Right lobe of liver (tissue), 4 donors: ENCODE results near the gene BEST4.

Experiments used
- POLR2A ChIP-seq: fragments of 450-650 bp; IDR thresholded peaks from one replicate; pipeline ENCODE4 v1.6.1; 2017; ENCODE audit warnings: antibody characterized with exemption, mild to moderate bottlenecking
- TF ChIP-seq, protein P1 (sequence below), 4 donors: fragments of 200-600 bp in 3 of 4; fragments of 450-650 bp in 1 of 4; IDR thresholded peaks; one replicate each; pipeline versions ENCODE4 v1.5.1 to v1.8.0; 2016 to 2022; ENCODE audit warnings: antibody characterized with exemption in 4 of 4, mild to moderate bottlenecking in 2 of 4
- donor health status: DM: no; HTN: no; CAD: no.
- donor health status: DM: no; HTN: no; CAD: no.
- donor health status: DM: no; HTN: yes; CAD: no.

DNA sequence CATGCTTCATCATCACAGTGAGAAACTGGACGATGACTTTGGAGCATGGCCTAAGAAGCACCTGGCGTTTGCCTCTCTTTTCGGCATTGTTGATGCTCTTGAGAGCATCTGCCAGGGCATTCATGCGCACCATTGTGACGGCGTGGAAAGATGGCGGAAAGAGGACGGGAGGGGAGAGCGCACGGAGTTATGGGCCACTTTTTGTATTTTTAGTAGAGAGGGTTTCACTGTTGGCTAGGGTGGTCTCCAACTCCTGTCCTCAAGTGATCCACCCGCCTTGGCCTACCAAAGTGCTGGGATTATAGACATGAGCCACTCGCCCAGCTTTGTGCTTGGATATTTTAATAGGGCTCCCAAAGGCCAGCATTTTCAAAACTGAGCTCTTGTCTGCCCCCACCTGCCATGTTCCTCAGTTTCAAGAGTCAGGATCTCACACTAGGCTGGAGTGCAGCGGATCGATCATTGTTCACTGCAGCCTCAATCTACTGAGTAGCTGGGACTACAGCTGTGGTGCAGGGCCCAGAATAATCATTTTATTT is 7.3 kb downstream of the BEST4 start:
- no peak for TF ChIP-seq POLR2A
- TF ChIP-seq, protein P1, sequence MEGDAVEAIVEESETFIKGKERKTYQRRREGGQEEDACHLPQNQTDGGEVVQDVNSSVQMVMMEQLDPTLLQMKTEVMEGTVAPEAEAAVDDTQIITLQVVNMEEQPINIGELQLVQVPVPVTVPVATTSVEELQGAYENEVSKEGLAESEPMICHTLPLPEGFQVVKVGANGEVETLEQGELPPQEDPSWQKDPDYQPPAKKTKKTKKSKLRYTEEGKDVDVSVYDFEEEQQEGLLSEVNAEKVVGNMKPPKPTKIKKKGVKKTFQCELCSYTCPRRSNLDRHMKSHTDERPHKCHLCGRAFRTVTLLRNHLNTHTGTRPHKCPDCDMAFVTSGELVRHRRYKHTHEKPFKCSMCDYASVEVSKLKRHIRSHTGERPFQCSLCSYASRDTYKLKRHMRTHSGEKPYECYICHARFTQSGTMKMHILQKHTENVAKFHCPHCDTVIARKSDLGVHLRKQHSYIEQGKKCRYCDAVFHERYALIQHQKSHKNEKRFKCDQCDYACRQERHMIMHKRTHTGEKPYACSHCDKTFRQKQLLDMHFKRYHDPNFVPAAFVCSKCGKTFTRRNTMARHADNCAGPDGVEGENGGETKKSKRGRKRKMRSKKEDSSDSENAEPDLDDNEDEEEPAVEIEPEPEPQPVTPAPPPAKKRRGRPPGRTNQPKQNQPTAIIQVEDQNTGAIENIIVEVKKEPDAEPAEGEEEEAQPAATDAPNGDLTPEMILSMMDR (IDR thresholded peaks at IDR 0.05) = no peak
